Suprapubic skin (tissue), 3 donors: ENCODE data around the gene HSPBAP1.

Experiments
- CTCF ChIP-seq, 2 donors: fragments of 200-600 bp in 1 of 2; fragments of 450-650 bp in 1 of 2; sonication (generic) in 1 of 2; IDR thresholded peaks; one replicate each; pipeline ENCODE4 v1.5.1; 2016 to 2019; ENCODE audit warnings: antibody characterized with exemption in 2 of 2, mild to moderate bottlenecking in 1 of 2, moderate library complexity in 1 of 2
- EP300 ChIP-seq: sonication (generic); formaldehyde crosslinking; IDR thresholded peaks from one replicate; pipeline ENCODE4 v1.6.1; 2017; ENCODE audit warnings: antibody characterized with exemption
- POLR2A ChIP-seq, 2 donors: fragments of 450-650 bp; IDR thresholded peaks; one replicate each; pipeline ENCODE4 v1.6.1; 2017; ENCODE audit warnings: antibody characterized with exemption in 2 of 2, mild to moderate bottlenecking in 2 of 2, moderate library complexity in 2 of 2

GRCh38 chr3:122789585-122790273 lies 3.9 kb downstream of the HSPBAP1 start:
- TF ChIP-seq CTCF (IDR thresholded peaks at IDR 0.05): no peak
- TF ChIP-seq EP300: no peak
- no peak for TF ChIP-seq POLR2A (IDR thresholded peaks at IDR 0.05)
